ENCODE results near the gene ARHGEF17.

The ARHGEF17 gene

GRCh38 chr11:73406131-73406530, 98.1 kb downstream of the ARHGEF17 start:
- no peak for TF ChIP-seq CTCF (IDR thresholded peaks at IDR 0.05)

GRCh38 chr11:73406619-73407018, 98.5 kb downstream of the ARHGEF17 start:
- TF ChIP-seq CTCF (IDR thresholded peaks at IDR 0.05) = no peak

DNA sequence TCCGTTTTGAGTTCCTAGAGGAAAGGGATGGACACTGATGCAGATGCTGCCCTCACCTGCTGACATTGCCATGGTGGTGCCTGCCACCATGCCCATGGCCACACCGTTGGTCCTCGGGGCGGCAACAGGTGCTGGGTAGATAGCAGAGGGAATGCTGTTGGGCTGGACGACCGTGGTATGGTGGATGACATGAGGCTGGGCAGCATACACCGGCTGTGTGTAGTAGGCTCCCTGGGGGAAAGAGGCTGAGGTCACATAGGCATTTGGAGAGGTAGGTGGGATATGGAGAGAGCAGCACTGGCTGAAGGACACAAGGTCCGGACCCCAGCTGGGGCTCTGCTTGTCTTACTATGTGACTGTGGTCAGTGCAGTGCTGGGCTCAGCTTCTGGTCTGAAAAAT, 101.4 kb downstream of the ARHGEF17 start:
- TF ChIP-seq CTCF (IDR thresholded peaks at IDR 0.05) = no peak

GRCh38 chr11:73410627-73411026, 102.6 kb downstream of the ARHGEF17 start:
- TF ChIP-seq CTCF (IDR thresholded peaks at IDR 0.05) = no peak

DNA sequence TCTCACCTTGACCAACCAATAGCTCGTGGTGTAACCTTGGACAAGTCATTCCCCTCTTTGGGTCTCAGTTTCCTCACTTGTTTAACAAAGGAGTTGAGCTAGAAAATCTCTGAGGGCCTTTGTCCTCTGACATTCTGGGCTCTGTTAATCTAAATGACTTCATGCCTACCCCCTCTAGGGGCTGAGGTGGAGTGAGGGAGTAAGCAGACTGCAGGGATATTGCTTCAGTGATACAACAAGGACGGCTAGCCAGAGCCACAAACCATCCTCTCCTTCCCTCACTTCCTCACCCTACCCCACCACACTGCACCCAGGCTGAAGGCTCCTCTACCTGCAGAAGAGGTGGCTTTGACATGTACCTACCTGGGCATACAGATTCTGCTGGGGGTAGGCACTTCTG, 103.0 kb downstream of the ARHGEF17 start:
- no peak for TF ChIP-seq CTCF (IDR thresholded peaks at IDR 0.05)

- no peak for TF ChIP-seq CTCF (IDR thresholded peaks at IDR 0.05)
Observed at GRCh38 chr11:73412308-73412707, 104.2 kb downstream of the ARHGEF17 start.

DNA sequence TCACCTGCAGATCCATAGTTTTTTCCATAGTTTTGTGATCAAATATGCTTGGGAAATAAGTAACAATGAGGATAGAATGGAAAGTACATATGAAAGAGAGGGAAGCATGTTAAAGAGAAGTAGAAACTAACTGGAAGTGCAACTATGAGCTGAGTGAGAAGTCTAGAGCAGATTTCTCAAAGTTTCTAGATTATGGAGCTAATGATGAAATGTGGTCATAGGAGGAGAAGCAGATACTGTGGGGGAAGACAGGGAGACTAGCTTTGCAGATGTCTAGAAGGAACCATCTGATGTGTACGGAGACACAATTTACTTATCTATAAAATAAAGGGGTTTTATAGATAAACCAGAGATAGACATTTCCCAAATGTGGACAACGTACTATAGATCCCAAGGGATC, 105.2 kb downstream of the ARHGEF17 start:
- no peak for TF ChIP-seq CTCF (IDR thresholded peaks at IDR 0.05)

DNA sequence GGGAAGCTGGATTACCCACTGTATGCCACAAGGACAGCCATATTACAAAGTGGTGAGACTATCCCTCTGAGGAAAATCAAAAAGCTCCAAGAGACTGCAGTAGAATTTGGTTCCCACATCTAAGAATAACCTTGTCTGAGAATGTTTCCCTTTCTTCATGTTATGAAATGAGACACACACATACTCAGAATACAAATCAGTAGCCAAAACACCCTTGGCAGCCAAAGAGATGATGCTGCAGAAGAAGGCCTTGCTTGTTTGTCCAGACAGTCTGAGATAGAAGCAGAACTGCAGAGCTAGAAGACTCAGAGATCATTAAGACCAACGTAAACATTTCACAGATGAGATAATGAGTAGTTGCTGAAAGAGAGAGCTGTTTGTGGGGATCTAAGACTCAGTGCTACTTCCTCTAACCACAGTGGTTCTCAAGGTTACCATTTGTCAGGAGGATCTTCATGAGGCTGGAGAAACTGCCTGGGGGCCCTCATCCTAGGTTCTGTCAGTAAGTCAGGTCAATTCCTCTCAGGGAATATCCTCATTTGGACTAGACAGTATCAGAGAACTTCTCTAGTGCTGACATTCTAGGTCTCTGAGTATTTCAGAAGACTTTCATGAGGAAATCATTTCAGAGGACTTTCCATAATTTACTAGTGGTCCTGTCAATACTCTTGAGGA, 107.0 kb downstream of the ARHGEF17 start:
- no peak for TF ChIP-seq CTCF (IDR thresholded peaks at IDR 0.05)

Measured in LNCAP (cell line).